Measurements from ENCODE around the gene VENTX.

Gene VENTX

DNA sequence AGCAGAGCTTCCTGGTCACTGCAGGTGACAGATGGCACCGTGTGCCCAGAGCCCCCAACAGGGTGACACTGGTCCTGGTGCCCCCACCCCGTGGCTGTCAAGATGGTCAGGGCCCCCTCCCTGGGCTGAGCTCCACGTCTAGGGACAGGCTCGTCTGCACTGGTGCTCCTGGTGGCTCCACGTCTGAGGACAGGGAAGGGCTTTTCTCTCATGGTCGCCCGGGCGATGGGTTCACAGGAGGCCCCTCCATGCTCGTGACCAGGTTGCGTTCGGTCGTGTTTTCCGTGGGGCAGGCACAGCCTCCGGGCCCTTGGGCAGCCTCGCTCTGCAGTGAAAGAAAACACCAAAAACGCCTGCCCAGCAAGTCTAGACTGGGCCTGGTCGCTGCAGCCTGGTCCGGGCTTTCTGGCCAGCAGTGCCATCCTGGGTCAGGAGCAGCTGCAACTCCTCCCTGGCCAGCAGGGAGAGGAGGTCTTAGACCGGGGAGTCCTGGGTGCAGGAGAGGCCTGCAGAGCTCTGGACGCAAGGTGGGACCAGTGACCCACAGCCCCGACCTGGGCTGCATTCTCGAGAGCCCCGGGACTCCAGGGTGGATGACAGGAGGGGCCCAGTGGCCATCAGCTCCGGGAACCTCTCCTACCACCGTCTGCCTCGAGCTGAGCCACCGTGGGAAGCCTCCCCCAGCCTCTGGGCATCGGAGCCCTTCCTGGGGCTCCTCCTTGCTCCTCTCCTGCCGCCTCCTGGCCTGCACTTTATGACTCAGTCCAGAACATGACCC lies 35.5 kb upstream of the VENTX start:
- Histone ChIP-seq H3K27ac (ENCODE audit: insufficient read depth, low read length, poor library complexity, severe bottlenecking) (no peak overlapping the region), H3K27me3 (replicated peaks; ENCODE audit: control insufficient read depth, insufficient read depth, low read length, poor library complexity, severe bottlenecking) (no peaks in the 10 kb centered on the region), H3K4me3 (ENCODE audit: insufficient read depth, low read depth, low read length, poor library complexity, severe bottlenecking) (no peak overlapping the region), H3K9me3 (ENCODE audit: control insufficient read depth, low read length) (no peaks in the 10 kb centered on the region), H3K4me1 (ENCODE audit: control insufficient read depth, insufficient read depth, low read length, poor library complexity, severe bottlenecking) (no peaks in the 10 kb centered on the region), H3K36me3 (ENCODE audit: control insufficient read depth, insufficient read depth, low read length) (no peaks in the 10 kb centered on the region)
- no peak for DNase-seq

DNA sequence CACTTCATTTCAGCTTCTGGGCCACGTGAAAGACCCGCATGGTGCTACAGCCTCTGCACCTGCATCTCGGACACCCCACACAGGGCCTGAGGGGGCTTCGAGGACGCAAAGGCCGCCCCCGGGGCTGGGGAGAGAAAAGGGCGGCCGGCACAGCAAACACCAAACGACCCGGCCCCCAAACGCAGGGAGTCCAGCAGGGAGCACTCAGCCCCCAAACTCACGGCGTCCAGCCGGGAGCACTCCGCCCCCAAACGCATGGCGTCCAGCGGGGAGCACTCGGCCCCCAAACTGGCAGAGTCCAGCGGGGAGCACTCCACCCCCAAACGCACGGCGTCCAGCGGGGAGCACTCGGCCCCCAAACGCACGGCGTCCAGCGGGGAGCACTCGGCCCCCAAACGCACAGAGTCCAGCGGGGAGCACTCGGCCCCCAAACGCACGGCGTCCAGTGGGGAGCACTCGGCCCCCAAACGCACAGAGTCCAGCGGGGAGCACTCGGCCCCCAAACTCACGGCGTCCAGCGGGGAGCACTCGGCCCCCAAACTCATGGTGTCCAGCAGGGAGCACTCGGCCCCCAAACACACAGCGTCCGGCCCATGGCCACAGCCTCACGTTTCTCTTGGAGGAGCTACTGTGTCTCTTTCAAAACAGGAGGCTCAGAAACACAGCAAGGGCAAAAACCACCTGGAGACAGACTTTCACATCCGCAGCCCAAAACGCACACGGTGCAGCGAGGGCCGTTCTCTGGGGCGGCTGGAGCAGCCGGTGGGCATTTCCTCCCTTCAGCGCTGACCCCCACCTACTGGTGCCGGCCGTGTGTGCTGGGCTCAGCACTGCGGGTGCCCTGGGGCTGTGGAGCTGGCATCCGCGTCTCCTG lies 34.6 kb upstream of the VENTX start:
- no peak for DNase-seq
- no peaks in the 10 kb centered on the region for H3K9me3 ChIP-seq (ENCODE audit: control insufficient read depth, low read length)
- H3K36me3 ChIP-seq (ENCODE audit: control insufficient read depth, insufficient read depth, low read length): no peaks in the 10 kb centered on the region
- no peak overlapping the region for H3K27ac ChIP-seq (ENCODE audit: insufficient read depth, low read length, poor library complexity, severe bottlenecking)
- H3K27me3 ChIP-seq (replicated peaks; ENCODE audit: control insufficient read depth, insufficient read depth, low read length, poor library complexity, severe bottlenecking): no peaks in the 10 kb centered on the region
- no peak overlapping the region for H3K4me3 ChIP-seq (ENCODE audit: insufficient read depth, low read depth, low read length, poor library complexity, severe bottlenecking)
- no peaks in the 10 kb centered on the region for H3K4me1 ChIP-seq (ENCODE audit: control insufficient read depth, insufficient read depth, low read length, poor library complexity, severe bottlenecking)

DNA sequence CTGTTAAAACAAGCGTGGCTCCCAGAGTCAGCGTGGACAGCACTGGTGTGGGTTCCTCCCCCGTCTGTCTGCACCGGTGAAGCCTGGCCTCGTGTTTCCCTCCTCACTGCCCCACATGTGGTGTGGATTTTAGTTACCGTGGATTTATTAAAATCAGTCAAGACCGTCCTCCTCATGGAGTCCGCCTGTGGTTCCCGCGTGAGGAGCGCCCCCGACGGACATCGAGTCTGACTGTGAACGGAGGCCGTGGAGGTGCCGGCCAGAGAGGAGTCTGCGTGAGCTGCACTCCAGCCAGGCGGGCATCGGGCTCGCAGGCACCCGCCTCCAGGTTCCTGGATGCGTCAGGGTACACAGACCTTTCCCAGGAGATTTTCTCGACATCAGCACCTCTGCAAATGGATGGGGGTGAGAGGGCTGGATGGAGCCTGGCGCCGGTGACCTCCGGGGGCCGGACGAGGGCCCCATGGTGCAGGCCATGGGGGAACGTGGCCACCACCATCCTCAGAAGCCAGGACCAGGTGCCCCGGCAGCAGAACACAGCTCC lies 33.9 kb upstream of the VENTX start:
- DNase-seq: no peak
- Histone ChIP-seq H3K36me3 (ENCODE audit: control insufficient read depth, insufficient read depth, low read length) (no peaks in the 10 kb centered on the region), H3K4me3 (ENCODE audit: insufficient read depth, low read depth, low read length, poor library complexity, severe bottlenecking) (no peak overlapping the region), H3K4me1 (ENCODE audit: control insufficient read depth, insufficient read depth, low read length, poor library complexity, severe bottlenecking) (no peaks in the 10 kb centered on the region), H3K27me3 (replicated peaks; ENCODE audit: control insufficient read depth, insufficient read depth, low read length, poor library complexity, severe bottlenecking) (no peaks in the 10 kb centered on the region), H3K27ac (ENCODE audit: insufficient read depth, low read length, poor library complexity, severe bottlenecking) (no peak overlapping the region), H3K9me3 (ENCODE audit: control insufficient read depth, low read length) (no peaks in the 10 kb centered on the region)

DNA sequence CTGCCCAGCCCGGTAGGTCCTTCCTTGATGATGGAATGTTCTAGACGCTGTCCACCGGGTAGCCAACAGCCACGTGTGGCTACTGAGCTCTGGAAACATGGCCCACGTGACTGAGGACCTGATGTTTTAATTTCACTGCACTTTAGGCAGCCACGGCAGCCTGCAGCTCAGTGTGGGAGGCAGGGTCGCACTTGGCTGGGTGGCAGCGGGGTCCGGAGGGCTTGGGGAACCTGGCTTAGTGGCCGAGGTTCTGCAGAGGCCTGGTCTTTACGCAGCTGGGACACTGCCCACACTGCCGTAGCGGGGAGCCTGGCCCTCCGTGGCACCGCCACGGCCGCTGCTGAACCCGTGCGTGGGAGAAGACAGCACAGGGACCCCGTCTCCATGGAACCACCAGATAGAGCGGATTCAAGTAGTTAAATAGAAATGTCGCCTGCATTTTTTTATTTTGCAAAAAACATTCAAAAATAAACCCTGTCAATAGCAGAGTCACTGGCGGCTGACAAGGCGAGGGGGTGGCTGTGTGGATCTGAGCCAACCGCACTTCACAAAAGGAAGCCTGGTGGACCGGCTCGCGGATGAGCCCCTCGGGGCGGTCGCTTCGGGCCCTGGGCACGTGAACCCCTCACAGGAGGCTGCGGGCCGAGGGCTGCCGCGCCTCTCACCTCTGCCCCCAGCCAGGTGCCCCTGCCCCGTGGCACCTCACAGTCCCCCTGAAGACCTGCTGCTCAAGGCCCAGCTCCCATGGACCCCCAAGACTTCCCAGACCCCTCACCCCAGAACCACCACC lies 33.2 kb upstream of the VENTX start:
- Histone ChIP-seq H3K36me3 (ENCODE audit: control insufficient read depth, insufficient read depth, low read length) (no peaks in the 10 kb centered on the region), H3K9me3 (ENCODE audit: control insufficient read depth, low read length) (no peaks in the 10 kb centered on the region), H3K4me1 (ENCODE audit: control insufficient read depth, insufficient read depth, low read length, poor library complexity, severe bottlenecking) (no peaks in the 10 kb centered on the region), H3K27ac (ENCODE audit: insufficient read depth, low read length, poor library complexity, severe bottlenecking) (no peak overlapping the region), H3K27me3 (replicated peaks; ENCODE audit: control insufficient read depth, insufficient read depth, low read length, poor library complexity, severe bottlenecking) (no peaks in the 10 kb centered on the region), H3K4me3 (ENCODE audit: insufficient read depth, low read depth, low read length, poor library complexity, severe bottlenecking) (no peak overlapping the region)
- no peak for DNase-seq

DNA sequence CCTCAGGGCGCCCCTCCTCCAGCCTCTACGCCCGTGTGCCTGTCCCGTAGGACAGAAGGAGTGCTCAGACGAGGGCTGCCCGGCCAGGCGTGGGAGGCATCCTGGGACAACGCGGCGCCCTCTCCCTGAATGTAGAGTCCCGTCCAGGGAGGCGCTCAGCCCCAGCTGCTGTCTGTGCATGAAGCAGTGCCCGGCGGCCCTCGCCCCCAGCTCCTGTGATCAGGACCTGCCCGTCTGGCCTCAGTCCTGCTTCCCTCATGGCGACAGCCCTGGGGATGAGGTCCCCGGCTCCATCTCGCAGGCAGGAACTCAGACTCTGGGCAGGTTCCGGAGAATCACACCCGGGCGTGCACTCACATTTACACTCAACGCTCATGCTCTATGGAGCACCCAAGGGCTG lies 32.5 kb upstream of the VENTX start:
- no peak for DNase-seq
- Histone ChIP-seq H3K9me3 (ENCODE audit: control insufficient read depth, low read length) (no peaks in the 10 kb centered on the region), H3K4me1 (ENCODE audit: control insufficient read depth, insufficient read depth, low read length, poor library complexity, severe bottlenecking) (peaks cover 4% of the 10 kb centered on the region), H3K4me3 (ENCODE audit: insufficient read depth, low read depth, low read length, poor library complexity, severe bottlenecking) (no peak overlapping the region), H3K36me3 (ENCODE audit: control insufficient read depth, insufficient read depth, low read length) (no peaks in the 10 kb centered on the region), H3K27ac (ENCODE audit: insufficient read depth, low read length, poor library complexity, severe bottlenecking) (no peak overlapping the region), H3K27me3 (replicated peaks; ENCODE audit: control insufficient read depth, insufficient read depth, low read length, poor library complexity, severe bottlenecking) (no peaks in the 10 kb centered on the region)

DNA sequence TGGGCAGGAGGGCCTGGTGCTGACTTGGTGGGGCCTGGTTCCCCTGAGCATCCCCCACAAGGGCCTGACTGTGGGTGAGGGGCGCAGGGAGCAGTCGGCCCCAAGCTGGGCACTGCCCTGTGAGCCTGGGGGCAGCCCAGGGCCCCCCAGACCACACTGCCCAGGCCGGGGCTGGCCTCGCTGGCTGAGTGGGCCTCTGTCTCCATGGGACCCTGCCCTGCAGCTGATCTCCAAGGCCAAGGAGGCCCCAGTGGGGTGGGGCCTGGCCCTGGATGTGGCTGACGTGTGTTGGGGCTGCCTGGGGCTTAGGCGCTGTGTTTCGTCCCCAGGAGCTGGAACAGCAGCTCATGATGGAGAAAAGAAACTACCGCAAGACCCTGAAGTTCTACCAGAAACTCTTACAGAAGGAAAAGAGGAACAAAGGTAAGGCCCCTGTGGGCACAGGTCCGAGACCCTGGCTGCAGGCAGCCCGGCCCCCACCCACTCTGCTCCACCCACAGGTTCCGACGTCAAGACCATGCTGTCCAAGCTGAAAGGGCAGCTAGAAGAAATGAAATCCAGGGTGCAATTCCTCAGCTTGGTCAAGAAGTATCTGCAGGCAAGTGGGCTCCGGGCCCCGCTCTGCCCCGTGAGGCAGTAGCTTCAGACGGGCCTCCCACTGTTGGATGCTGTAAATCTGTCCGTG lies 31.2 kb upstream of the VENTX start:
- no peaks in the 10 kb centered on the region for H3K36me3 ChIP-seq (ENCODE audit: control insufficient read depth, insufficient read depth, low read length)
- DNase-seq: no peak

DNA sequence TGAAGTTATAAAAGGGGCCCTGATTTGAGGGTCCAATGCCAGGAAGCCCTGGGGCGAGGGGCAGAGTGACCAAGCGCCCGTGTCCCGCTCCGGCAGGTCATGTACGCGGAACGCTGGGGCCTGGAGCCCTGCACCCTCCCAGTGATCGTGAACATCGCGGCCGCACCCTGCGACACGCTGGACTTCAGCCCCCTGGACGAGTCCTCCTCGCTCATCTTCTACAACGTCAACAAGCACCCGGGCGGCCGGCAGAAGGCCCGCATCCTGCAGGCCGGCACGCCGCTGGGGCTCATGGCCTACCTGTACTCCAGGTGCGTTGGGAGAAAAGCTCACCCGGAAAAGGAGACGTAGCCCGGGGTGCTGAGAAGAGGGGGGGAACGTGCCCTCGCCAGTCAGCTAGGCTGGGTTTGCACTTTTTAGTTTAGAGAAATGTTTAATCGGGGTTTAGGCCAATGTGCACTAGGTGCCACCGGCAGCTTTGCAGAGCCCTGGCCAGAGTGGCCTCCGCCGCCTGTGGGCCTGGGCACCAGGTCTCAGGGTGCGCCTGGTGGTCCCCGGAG lies 30.5 kb upstream of the VENTX start:
- no peak overlapping the region for H3K27ac ChIP-seq (ENCODE audit: insufficient read depth, low read length, poor library complexity, severe bottlenecking)
- no peak overlapping the region for H3K4me3 ChIP-seq (ENCODE audit: insufficient read depth, low read depth, low read length, poor library complexity, severe bottlenecking)
- no peaks in the 10 kb centered on the region for H3K36me3 ChIP-seq (ENCODE audit: control insufficient read depth, insufficient read depth, low read length)
- DNase-seq: no peak
- peaks cover 11% of the 10 kb centered on the region for H3K4me1 ChIP-seq (ENCODE audit: control insufficient read depth, insufficient read depth, low read length, poor library complexity, severe bottlenecking)
- H3K27me3 ChIP-seq (replicated peaks; ENCODE audit: control insufficient read depth, insufficient read depth, low read length, poor library complexity, severe bottlenecking): no peaks in the 10 kb centered on the region
- H3K9me3 ChIP-seq (ENCODE audit: control insufficient read depth, low read length): no peaks in the 10 kb centered on the region

More for the DNA sequence above, 31.2 kb upstream of the VENTX start:
- Histone ChIP-seq H3K27me3 (replicated peaks; ENCODE audit: control insufficient read depth, insufficient read depth, low read length, poor library complexity, severe bottlenecking) (no peaks in the 10 kb centered on the region), H3K4me3 (ENCODE audit: insufficient read depth, low read depth, low read length, poor library complexity, severe bottlenecking) (no peak overlapping the region), H3K27ac (ENCODE audit: insufficient read depth, low read length, poor library complexity, severe bottlenecking) (no peak overlapping the region), H3K4me1 (ENCODE audit: control insufficient read depth, insufficient read depth, low read length, poor library complexity, severe bottlenecking) (peaks cover 11% of the 10 kb centered on the region), H3K9me3 (ENCODE audit: control insufficient read depth, low read length) (no peaks in the 10 kb centered on the region)

DNA sequence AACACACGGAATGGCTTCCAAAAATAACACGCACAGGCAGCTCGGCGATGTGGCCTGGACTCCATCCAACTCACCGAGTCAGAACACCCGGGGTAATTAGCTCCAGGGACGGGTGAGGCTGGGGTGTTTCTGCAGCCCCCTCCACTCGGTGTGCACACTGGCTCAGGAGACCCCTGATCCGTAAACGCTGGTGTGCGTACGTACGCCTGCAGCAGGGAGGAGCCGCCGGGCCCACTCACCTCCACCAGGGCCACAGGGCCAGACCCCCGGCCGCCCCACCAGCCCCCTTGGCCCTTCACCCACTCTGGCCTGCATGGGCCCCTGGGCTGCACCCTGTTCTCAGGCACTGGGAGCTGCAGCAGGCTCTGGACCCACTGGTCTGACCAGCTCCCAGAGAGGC lies 30.0 kb upstream of the VENTX start:
- H3K4me3 ChIP-seq (ENCODE audit: insufficient read depth, low read depth, low read length, poor library complexity, severe bottlenecking): no peak overlapping the region
- H3K27ac ChIP-seq (ENCODE audit: insufficient read depth, low read length, poor library complexity, severe bottlenecking): no peak overlapping the region
- peaks cover 11% of the 10 kb centered on the region for H3K4me1 ChIP-seq (ENCODE audit: control insufficient read depth, insufficient read depth, low read length, poor library complexity, severe bottlenecking)
- no peaks in the 10 kb centered on the region for H3K36me3 ChIP-seq (ENCODE audit: control insufficient read depth, insufficient read depth, low read length)
- no peaks in the 10 kb centered on the region for H3K9me3 ChIP-seq (ENCODE audit: control insufficient read depth, low read length)
- no peaks in the 10 kb centered on the region for H3K27me3 ChIP-seq (replicated peaks; ENCODE audit: control insufficient read depth, insufficient read depth, low read length, poor library complexity, severe bottlenecking)
- no peak for DNase-seq

DNA sequence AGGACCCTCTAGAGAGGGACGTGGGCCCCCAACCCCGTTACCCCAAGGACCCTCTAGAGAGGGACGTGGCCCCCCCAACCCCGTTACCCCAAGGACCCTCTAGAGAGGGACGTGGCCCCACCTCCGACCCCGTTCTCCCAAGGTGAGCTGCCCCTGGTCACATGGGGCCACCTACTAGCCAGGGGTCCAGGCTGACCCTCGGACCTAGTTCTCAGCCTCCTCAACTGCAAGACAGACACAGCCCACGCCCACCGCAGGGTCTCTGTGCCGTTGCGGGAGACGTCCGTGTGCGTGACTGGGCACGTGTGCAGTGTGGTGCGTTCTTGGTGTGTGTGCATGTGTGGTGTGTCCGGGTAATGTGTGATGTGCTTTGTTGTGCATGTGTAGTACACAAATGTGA lies 29.2 kb upstream of the VENTX start:
- DNase-seq: no peak
- Histone ChIP-seq H3K4me3 (ENCODE audit: insufficient read depth, low read depth, low read length, poor library complexity, severe bottlenecking) (no peak overlapping the region), H3K4me1 (ENCODE audit: control insufficient read depth, insufficient read depth, low read length, poor library complexity, severe bottlenecking) (peaks cover 11% of the 10 kb centered on the region), H3K9me3 (ENCODE audit: control insufficient read depth, low read length) (no peaks in the 10 kb centered on the region), H3K27ac (ENCODE audit: insufficient read depth, low read length, poor library complexity, severe bottlenecking) (no peak overlapping the region), H3K27me3 (replicated peaks; ENCODE audit: control insufficient read depth, insufficient read depth, low read length, poor library complexity, severe bottlenecking) (no peaks in the 10 kb centered on the region), H3K36me3 (ENCODE audit: control insufficient read depth, insufficient read depth, low read length) (no peaks in the 10 kb centered on the region)

Data from effector memory CD4-positive, alpha-beta T cell (primary cell).